ENCODE data around the gene ARMC8. TPM values are rescaled to one million over a fixed set of nuclear protein-coding genes. Genes with fewer than 3 reads are reported as not detected.

Gene ARMC8
- total RNA-seq, 2 experiments from 2014 or later, result 42.2 to 49.9 TPM

GRCh38 chr3:138197058-138197457 is 10.0 kb downstream of the ARMC8 start:
- ChIA-PET POLR2A (interaction anchor here (0.7 kb wide), 1 partner anchor 19 kb away, joined by 6 read pairs; no protein-coding TSS in a partner anchor), CTCF (no interaction called here)

- CTCF ChIA-PET, result no interaction called here
- POLR2A ChIA-PET, result no interaction called here
Observed at GRCh38 chr3:138197524-138197923, 10.4 kb downstream of the ARMC8 start.

- ChIA-PET POLR2A (no interaction called here), CTCF (no interaction called here)
Observed at GRCh38 chr3:138199851-138200250, 12.8 kb downstream of the ARMC8 start.

GRCh38 chr3:138200424-138200823 is 13.3 kb downstream of the ARMC8 start:
- CTCF ChIA-PET, result no interaction called here
- POLR2A ChIA-PET, result no interaction called here

GRCh38 chr3:138202945-138203701 is 16.0 kb downstream of the ARMC8 start:
- ChIA-PET POLR2A (no interaction called here), CTCF (interaction anchor here (0.6 kb wide), 1 partner anchor 68 kb away, joined by 4 read pairs; no protein-coding TSS in a partner anchor)

- CTCF ChIA-PET, result no interaction called here
- POLR2A ChIA-PET, result no interaction called here
Observed at GRCh38 chr3:138203938-138204337, 16.8 kb downstream of the ARMC8 start.

- ChIA-PET CTCF (no interaction called here), POLR2A (no interaction called here)
Observed at GRCh38 chr3:138205527-138205926, 18.4 kb downstream of the ARMC8 start.

- CTCF ChIA-PET, result no interaction called here
- POLR2A ChIA-PET, result no interaction called here
Observed at GRCh38 chr3:138206196-138206595, 19.1 kb downstream of the ARMC8 start.

GRCh38 chr3:138210528-138210927 is 23.4 kb downstream of the ARMC8 start:
- ChIA-PET POLR2A (no interaction called here), CTCF (no interaction called here)

GRCh38 chr3:138213398-138214085 is 26.4 kb downstream of the ARMC8 start:
- ChIA-PET CTCF (interaction anchor here (0.7 kb wide), 2 partner anchors 35 to 134 kb away, joined by 3 read pairs; no protein-coding TSS in a partner anchor), POLR2A (no interaction called here)

- POLR2A ChIA-PET, result no interaction called here
- CTCF ChIA-PET, result no interaction called here
Observed at GRCh38 chr3:138219255-138219654, 32.2 kb downstream of the ARMC8 start.

GRCh38 chr3:138220242-138220641 is 33.1 kb downstream of the ARMC8 start:
- POLR2A ChIA-PET, result no interaction called here
- CTCF ChIA-PET, result no interaction called here

- ChIA-PET CTCF (no interaction called here), POLR2A (no interaction called here)
Observed at GRCh38 chr3:138220788-138221187, 33.7 kb downstream of the ARMC8 start.

GRCh38 chr3:138222131-138222941 is 35.2 kb downstream of the ARMC8 start:
- ChIA-PET CTCF (no interaction called here), POLR2A (no interaction called here)

GRCh38 chr3:138222942-138223287 is 35.8 kb downstream of the ARMC8 start:
- POLR2A ChIA-PET, result no interaction called here
- CTCF ChIA-PET, result interaction anchor here (0.6 kb wide), 1 partner anchor 48 kb away, joined by 3 read pairs; no protein-coding TSS in a partner anchor

- ChIA-PET CTCF (no interaction called here), POLR2A (no interaction called here)
Observed at GRCh38 chr3:138227650-138228049, 40.5 kb downstream of the ARMC8 start.

- CTCF ChIA-PET, result no interaction called here
- POLR2A ChIA-PET, result no interaction called here
Observed at GRCh38 chr3:138230525-138230924, 43.4 kb downstream of the ARMC8 start.

- ChIA-PET CTCF (no interaction called here), POLR2A (no interaction called here)
Observed at GRCh38 chr3:138232705-138233364, 45.7 kb downstream of the ARMC8 start.

- POLR2A ChIA-PET, result interaction anchor here (1.1 kb wide), 1 partner anchor 60 kb away, joined by 4 read pairs; the partner anchor contains the start of gene DBR1
- CTCF ChIA-PET, result interaction anchor here (1.1 kb wide), 1 partner anchor 94 kb away, joined by 3 read pairs; no protein-coding TSS in a partner anchor
Observed at GRCh38 chr3:138234401-138235179, 47.5 kb downstream of the ARMC8 start.

Measured in activated CD8-positive, alpha-beta memory T cell treated with anti-CD3 and anti-CD28 coated beads for 36 hours (primary cell).